H1 (cell line): ENCODE data around the gene ZNF692. TPM values are rescaled to one million over a fixed set of nuclear protein-coding genes. Genes with fewer than 3 reads are reported as not detected.

Source experiments
- CTCF ChIA-PET: fragments of 300-600 bp; sonication (Branson Sonifier 250); formaldehyde crosslinking; loops from one replicate; lab custom pipeline; 2021; ENCODE audit not compliant: partially characterized antibody; lab: Charles Lee
- POLR2A ChIA-PET: fragments of 300-600 bp; sonication (Branson Sonifier 250); formaldehyde crosslinking; loops from one replicate; lab custom pipeline; 2021; ENCODE audit warnings: inconsistent platforms; ENCODE audit not compliant: partially characterized antibody; lab: Charles Lee
- DNase-seq, 2 experiments: peaks; one replicate each; pipeline versions ENCODE4 v3.0.0 to v3.0.0-alpha.2; 2010 to 2022; ENCODE audit warnings: low spot score in 2 of 2, low read depth in 1 of 2, mixed read lengths in 1 of 2
- FAIRE-seq: peaks from 2 replicates; lab custom pipeline; 2011; peaks lifted over from hg19 to GRCh38; lab: Jason Lieb, UNC
- H2AFZ ChIP-seq: 2 replicates; pipeline ENCODE4 v1.8.1; 2012; ENCODE audit warnings: low read length, inconsistent platforms
- H2AK5ac ChIP-seq: 2 replicates; pipeline ENCODE4 v1.6.1; 2013; ENCODE audit warnings: low read depth, low read length
- H2BK120ac ChIP-seq: replicated peaks from 2 replicates; pipeline ENCODE3; 2013; ENCODE audit warnings: low read depth, low read length, inconsistent platforms
- H2BK12ac ChIP-seq: 2 replicates; pipeline ENCODE4 v1.6.1; 2013; ENCODE audit warnings: low read depth, low read length
- H2BK15ac ChIP-seq: 2 replicates; pipeline ENCODE4 v1.6.1; 2013; ENCODE audit warnings: low read length
- H2BK20ac ChIP-seq: 2 replicates; pipeline ENCODE4 v1.6.1; 2013; ENCODE audit warnings: low read length
- H2BK5ac ChIP-seq: 2 replicates; pipeline ENCODE4 v1.6.1; 2013; ENCODE audit warnings: low read depth, low read length
- H3K14ac ChIP-seq: 2 replicates; pipeline ENCODE4 v1.6.1; 2013; ENCODE audit warnings: inconsistent platforms; ENCODE audit not compliant: insufficient read length
- H3K18ac ChIP-seq: 2 replicates; pipeline ENCODE4 v1.6.1; 2013; ENCODE audit warnings: low read length; ENCODE audit errors: extremely low read depth
- H3K23ac ChIP-seq: 2 replicates; pipeline ENCODE4 v1.6.1; 2013; ENCODE audit warnings: inconsistent platforms; ENCODE audit not compliant: insufficient read length
- H3K23me2 ChIP-seq: 2 replicates; pipeline ENCODE4 v1.6.1; 2013; ENCODE audit warnings: low read depth, low read length
- H3K27ac ChIP-seq: 2 replicates; pipeline ENCODE4 v1.6.1; 2011; ENCODE audit warnings: low read depth, low read length, inconsistent platforms
- H3K27me3 ChIP-seq, 4 experiments: replicated peaks in 1 of 4; 1 replicate in 1 of 4; 2 replicates in 3 of 4; pipeline versions ENCODE4 v1.6.1 to v1.8.1; 2011 to 2013; ENCODE audit warnings: low read length in 3 of 4, mild to moderate bottlenecking in 3 of 4, inconsistent platforms in 2 of 4, mixed read lengths in 2 of 4, moderate library complexity in 1 of 4; ENCODE audit not compliant: control insufficient read depth in 3 of 4, insufficient read depth in 3 of 4; ENCODE audit errors: extremely low read depth in 1 of 4
- H3K36me3 ChIP-seq, 4 experiments: 2 replicates each; pipeline versions ENCODE4 v1.6.1 to v1.8.1; 2011 to 2013; ENCODE audit warnings: mild to moderate bottlenecking in 4 of 4, low read length in 3 of 4, moderate library complexity in 2 of 4, control low read depth in 1 of 4, inconsistent platforms in 1 of 4; ENCODE audit not compliant: insufficient read depth in 4 of 4, control insufficient read depth in 2 of 4
- H3K4ac ChIP-seq: replicated peaks from 2 replicates; pipeline ENCODE3; 2013; ENCODE audit warnings: low read length, low read depth, mixed read lengths, inconsistent platforms; ENCODE audit not compliant: insufficient read length
- H3K4me1 ChIP-seq, 4 experiments: replicated peaks in 1 of 4; 1 replicate in 1 of 4; 2 replicates in 3 of 4; pipeline versions ENCODE4 v1.6.1 to v1.8.1; 2011 to 2013; ENCODE audit warnings: low read length in 3 of 4, inconsistent platforms in 2 of 4, mixed read lengths in 1 of 4; ENCODE audit not compliant: insufficient read depth in 4 of 4, control insufficient read depth in 3 of 4
- H3K4me2 ChIP-seq, 2 experiments: 2 replicates each; pipeline versions ENCODE4 v1.6.1 to v1.8.1; 2011 to 2013; ENCODE audit warnings: low read depth in 2 of 2, low read length in 2 of 2, control low read depth in 1 of 2, inconsistent platforms in 1 of 2, mild to moderate bottlenecking in 1 of 2; ENCODE audit not compliant: insufficient read depth in 1 of 2
- H3K4me3 ChIP-seq, 4 experiments: fragments of 200-600, 300-600 bp in 1 of 4; sonication (generic), shearing (Covaris generic), sonication (Bioruptor Twin) in 1 of 4; 2 replicates each; pipeline versions ENCODE4 v1.5.1 to v1.8.1; 2011 to 2016; ENCODE audit warnings: low read length in 4 of 4, low read depth in 3 of 4, control low read depth in 2 of 4, inconsistent platforms in 2 of 4, mild to moderate bottlenecking in 2 of 4, mixed read lengths in 1 of 4, moderate library complexity in 1 of 4; ENCODE audit not compliant: insufficient read depth in 2 of 4; ENCODE audit errors: extremely low read depth in 1 of 4
- H3K56ac ChIP-seq: replicated peaks from 2 replicates; pipeline ENCODE3; 2013; ENCODE audit warnings: low read depth, mild to moderate bottlenecking, mixed read lengths, low read length, inconsistent platforms; ENCODE audit not compliant: insufficient read length
- H3K79me1 ChIP-seq: 2 replicates; pipeline ENCODE4 v1.6.1; 2013; ENCODE audit warnings: low read depth, low read length, control low read depth
- H3K79me2 ChIP-seq, 2 experiments: 2 replicates each; pipeline versions ENCODE4 v1.6.1 to v1.8.1; 2012 to 2013; ENCODE audit warnings: low read length in 2 of 2, mild to moderate bottlenecking in 2 of 2, inconsistent platforms in 1 of 2; ENCODE audit not compliant: insufficient read depth in 2 of 2, control insufficient read depth in 1 of 2
- H3K9ac ChIP-seq, 4 experiments: replicated peaks in 1 of 4; 1 replicate in 1 of 4; 2 replicates in 3 of 4; pipeline versions ENCODE4 v1.6.1 to v1.8.1; 2011 to 2013; ENCODE audit warnings: low read depth in 3 of 4, low read length in 3 of 4, control low read depth in 2 of 4, mild to moderate bottlenecking in 2 of 4, moderate library complexity in 2 of 4, inconsistent platforms in 1 of 4; ENCODE audit errors: extremely low read depth in 1 of 4
- H3K9me3 ChIP-seq, 2 experiments: 2 replicates each; pipeline versions ENCODE4 v1.6.1 to v1.8.1; 2012 to 2013; ENCODE audit warnings: mild to moderate bottlenecking in 2 of 2, moderate library complexity in 2 of 2, control low read depth in 1 of 2, inconsistent platforms in 1 of 2, low read depth in 1 of 2, low read length in 1 of 2, mixed read lengths in 1 of 2; ENCODE audit not compliant: insufficient read depth in 2 of 2
- H4K20me1 ChIP-seq, 2 experiments: replicated peaks in 1 of 2; 2 replicates each; pipeline versions ENCODE3 to v1.8.1; 2011 to 2013; ENCODE audit warnings: inconsistent platforms in 2 of 2, low read length in 2 of 2, mild to moderate bottlenecking in 1 of 2; ENCODE audit not compliant: insufficient read depth in 2 of 2, control insufficient read depth in 1 of 2
- H4K5ac ChIP-seq: 2 replicates; pipeline ENCODE4 v1.6.1; 2013; ENCODE audit warnings: low read length, low read depth, mixed read lengths, inconsistent platforms; ENCODE audit not compliant: insufficient read length
- H4K8ac ChIP-seq: 2 replicates; pipeline ENCODE4 v1.8.0; 2013; ENCODE audit warnings: mild to moderate bottlenecking, moderate library complexity, low read length, inconsistent platforms; ENCODE audit not compliant: insufficient read depth; ENCODE audit errors: extremely low read depth
- H4K91ac ChIP-seq: replicated peaks from 2 replicates; pipeline ENCODE3; 2013; ENCODE audit warnings: low read length, mixed read lengths, inconsistent platforms; ENCODE audit not compliant: insufficient read length
- ASH2L ChIP-seq: fragments of 200-600, 300-600 bp; sonication (generic); IDR thresholded peaks from one replicate; pipeline ENCODE4 v1.7.1; 2017; ENCODE audit warnings: low read length
- BCL11A ChIP-seq, 2 experiments: IDR thresholded peaks; one replicate each; pipeline ENCODE4 v1.6.1; 2011; ENCODE audit warnings: low read depth in 2 of 2, low read length in 2 of 2, mild to moderate bottlenecking in 2 of 2
- CTBP2 ChIP-seq: IDR thresholded peaks from 2 replicates; pipeline ENCODE4 v1.7.0; 2011; ENCODE audit warnings: borderline replicate concordance, mild to moderate bottlenecking, moderate library complexity, mixed read lengths, low read length; ENCODE audit not compliant: insufficient read depth, insufficient read length
- HDAC2 ChIP-seq, 2 experiments: fragments of 300-600 bp in 1 of 2; sonication (generic) in 1 of 2; IDR thresholded peaks; 2 replicates each; pipeline ENCODE4 v1.6.1; 2011 to 2012; ENCODE audit warnings: low read depth in 2 of 2, low read length in 2 of 2, mild to moderate bottlenecking in 2 of 2, moderate library complexity in 2 of 2, borderline replicate concordance in 1 of 2, inconsistent platforms in 1 of 2
- POLR2A ChIP-seq, 2 experiments: IDR thresholded peaks; 1 replicate in 1 of 2; 2 replicates in 1 of 2; pipeline ENCODE4 v1.6.1; 2011; ENCODE audit warnings: low read depth in 2 of 2, low read length in 2 of 2, mild to moderate bottlenecking in 2 of 2; ENCODE audit errors: control extremely low read depth in 1 of 2
- POLR2AphosphoS5 ChIP-seq: IDR thresholded peaks from 2 replicates; pipeline ENCODE4 v1.6.1; 2011; ENCODE audit warnings: low read depth, low read length
- POU5F1 ChIP-seq: IDR thresholded peaks from 2 replicates; pipeline ENCODE4 v1.6.1; 2011; ENCODE audit warnings: low read depth, mild to moderate bottlenecking, low read length, moderate library complexity
- RAD21 ChIP-seq, 2 experiments: IDR thresholded peaks in 1 of 2; conservative IDR thresholded peaks in 1 of 2; 2 replicates each; pipeline ENCODE4 v1.6.1; 2011; ENCODE audit warnings: low read depth in 2 of 2, low read length in 2 of 2, improper control_type of control experiment in 1 of 2, inconsistent platforms in 1 of 2, mild to moderate bottlenecking in 1 of 2, moderate library complexity in 1 of 2
- SP2 ChIP-seq: IDR thresholded peaks from 2 replicates; pipeline ENCODE4 v1.6.1; 2012; ENCODE audit warnings: mild to moderate bottlenecking, low read length, inconsistent platforms
- TEAD4 ChIP-seq: IDR thresholded peaks from 2 replicates; pipeline ENCODE4 v1.6.1; 2012; ENCODE audit warnings: low read depth, low read length, inconsistent platforms, mixed read lengths
- ZNF274 ChIP-seq: IDR thresholded peaks from 2 replicates; pipeline ENCODE4 v1.7.0; 2012; ENCODE audit warnings: low read length, borderline replicate concordance; ENCODE audit errors: extremely low read depth
- WGBS, 2 experiments: shearing (Covaris generic) in 1 of 2; methylation state at CpG; one replicate each; pipeline versions ENCODE4 v1.1.6 to v1.1.7; 2013 to 2015; ENCODE audit warnings: low lambda C conversion rate in 2 of 2, mixed read lengths in 2 of 2, inconsistent platforms in 1 of 2, low coverage in 1 of 2, missing lambda C conversion rate in 1 of 2; ENCODE audit not compliant: insufficient replicate concordance in 2 of 2, insufficient coverage in 1 of 2, insufficient read length in 1 of 2; ENCODE audit errors: extremely low coverage in 1 of 2, missing lambda C conversion rate in 1 of 2; 5-methylcytosine and 5-hydroxymethylcytosine counted together
- polyA plus RNA-seq, 7 experiments: library from polyadenylated mRNA; depleted of rRNA in 3 of 7; stranded (reverse) in 5 of 7; unstranded in 2 of 7; fragments of >200 nt in 5 of 7; fragments of 200-250 nt in 2 of 7; gene quantifications; 1 replicate in 5 of 7; 2 replicates in 1 of 7; 4 replicates in 1 of 7; pipeline versions ENCODE4 v1.2.1 to v1.2.3, GENCODE V29; 2011 to 2013; ENCODE audit warnings: missing spikeins in 2 of 7, mixed read lengths in 2 of 7
- total RNA-seq: library from RNA; stranded (reverse); fragmentation: NEBNext Ultra II Directional; extraction: Animal tissue kit (Norgen Biotek cat#: 25700); gene quantifications from 2 replicates; pipeline ENCODE4 v1.2.1, GENCODE V29; 2021
- TF ChIP-seq, protein P1 (sequence below): IDR thresholded peaks from 2 replicates; pipeline ENCODE4 v1.6.1; 2011; ENCODE audit warnings: low read depth, mild to moderate bottlenecking, low read length; ENCODE audit not compliant: insufficient read depth
- TF ChIP-seq, protein P2 (sequence below): IDR thresholded peaks from 2 replicates; pipeline ENCODE4 v1.6.1; 2012; ENCODE audit warnings: inconsistent platforms

ZNF692 gene
- total and polyA plus RNA-seq, 2 of the 8 experiments (the other 6 are each of a cell fraction or from before 2014, with no cell fraction given), result 38.4 to 52.3 TPM

DNA sequence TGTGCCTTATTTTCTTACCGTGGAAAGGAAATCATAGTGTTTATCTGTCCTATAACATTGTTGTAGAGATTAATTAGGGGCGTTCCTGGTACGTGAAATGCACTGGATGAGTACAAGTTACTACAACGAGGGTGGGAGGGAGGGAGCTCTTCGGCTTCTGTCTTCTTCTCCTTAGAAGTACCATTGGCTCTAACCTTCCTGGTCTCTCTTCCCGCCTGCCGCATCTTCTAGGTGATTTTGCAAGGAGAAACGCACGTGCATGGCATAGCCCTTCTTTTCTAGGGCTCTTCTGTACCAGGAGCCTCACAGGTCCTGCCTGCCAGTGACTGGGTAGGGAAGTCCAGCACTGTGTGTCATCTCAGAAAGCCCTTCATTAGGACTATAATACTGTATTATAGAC lies 50.0 kb downstream of the ZNF692 start:
- H2AK5ac ChIP-seq, result no peak overlapping the region
- DNase-seq (no peak), FAIRE-seq (no peak)
- no peak overlapping the region for H2BK20ac ChIP-seq
- H3K23me2 ChIP-seq, result no peaks in the 10 kb centered on the region
- no peak overlapping the region for H3K23ac ChIP-seq
- no peak overlapping the region for H3K27ac ChIP-seq
- H2BK120ac ChIP-seq, result no peak overlapping the region
- no peaks in the 10 kb centered on the region for H3K79me2 ChIP-seq
- no peak overlapping the region for H3K9ac ChIP-seq
- no peak overlapping the region for H2AFZ ChIP-seq
- H3K4me1 ChIP-seq, result no peaks in the 10 kb centered on the region
- peaks cover 13 to 26% of the 10 kb centered on the region in 2 experiments for H3K9me3 ChIP-seq
- H3K27me3 ChIP-seq, result no peaks in the 10 kb centered on the region
- H3K14ac ChIP-seq, result no peak overlapping the region
- 90% methylated on average over 9 of the region's 9 CpGs; no CpG with 5 or more reads in 1 of the 2 experiments for WGBS, 2 experiments
- ChIA-PET CTCF (interaction anchor here (4.0 kb wide), 1 partner anchor 17 kb away, joined by 14 read pairs; the partner anchor contains the start of gene SH3BP5L), POLR2A (interaction anchor here (0.6 to 1.3 kb wide), 3 partner anchors 11 to 757 kb away, joined by 3 read pairs; no protein-coding TSS in a partner anchor)
- no peak overlapping the region for H3K4me2 ChIP-seq
- no peak overlapping the region for H3K18ac ChIP-seq
- H4K20me1 ChIP-seq, result no peaks in the 10 kb centered on the region
- H3K36me3 ChIP-seq, result peaks cover 5 to 18% (median 9%) of the 10 kb centered on the region in 4 experiments; a peak in 6 of 8 replicates
- H2BK15ac ChIP-seq, result no peak overlapping the region
- no peak overlapping the region for H3K4ac ChIP-seq
- no peak overlapping the region for H4K5ac ChIP-seq
- H4K91ac ChIP-seq, result no peak overlapping the region
- no peaks in the 10 kb centered on the region for H3K79me1 ChIP-seq
- H4K8ac ChIP-seq, result no peak overlapping the region
- no peak overlapping the region for H3K56ac ChIP-seq
- no peak overlapping the region for H2BK12ac ChIP-seq
- H2BK5ac ChIP-seq, result no peak overlapping the region
- no peak overlapping the region for H3K4me3 ChIP-seq
- TF ChIP-seq POLR2AphosphoS5, result no peak
- no peak for TF ChIP-seq ZNF274
- TF ChIP-seq ASH2L, result no peak
- no peak for TF ChIP-seq POLR2A (IDR thresholded peaks at IDR 0.05; ENCODE audit: control extremely low read depth in 1 of 2, low read depth in 2 of 2, low read length in 2 of 2)
- no peak for TF ChIP-seq POU5F1
- TF ChIP-seq SP2, result no peak
- no peak for TF ChIP-seq TEAD4
- no peak for TF ChIP-seq HDAC2 (IDR thresholded peaks at IDR 0.05; ENCODE audit: borderline replicate concordance in 1 of 2, low read depth in 2 of 2, low read length in 2 of 2)
- no peak for TF ChIP-seq CTBP2
- TF ChIP-seq, protein P1, sequence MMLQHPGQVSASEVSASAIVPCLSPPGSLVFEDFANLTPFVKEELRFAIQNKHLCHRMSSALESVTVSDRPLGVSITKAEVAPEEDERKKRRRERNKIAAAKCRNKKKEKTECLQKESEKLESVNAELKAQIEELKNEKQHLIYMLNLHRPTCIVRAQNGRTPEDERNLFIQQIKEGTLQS, result no peak
- no peak for TF ChIP-seq RAD21 (IDR thresholded peaks at IDR 0.05 in 1 of 2, conservative IDR thresholded peaks at IDR 0.05 in 1 of 2; ENCODE audit: low read depth in 2 of 2, low read length in 2 of 2)
- TF ChIP-seq BCL11A (IDR thresholded peaks at IDR 0.05; ENCODE audit: low read depth in 2 of 2, low read length in 2 of 2), result no peak
- TF ChIP-seq, protein P2, sequence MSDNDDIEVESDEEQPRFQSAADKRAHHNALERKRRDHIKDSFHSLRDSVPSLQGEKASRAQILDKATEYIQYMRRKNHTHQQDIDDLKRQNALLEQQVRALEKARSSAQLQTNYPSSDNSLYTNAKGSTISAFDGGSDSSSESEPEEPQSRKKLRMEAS, result no peak
